AG09319 (cell line): Measurements from ENCODE around the gene SMAD6.

Experiments used
- DNase-seq: peaks from one replicate; pipeline ENCODE4 v3.0.0-alpha.2; 2010; ENCODE audit warnings: low read depth; ENCODE audit errors: extremely low read depth
- TF ChIP-seq, protein P1 (sequence below): IDR thresholded peaks from 2 replicates; pipeline ENCODE4 v1.5.1; 2011; ENCODE audit warnings: low read depth, mild to moderate bottlenecking, inconsistent platforms, low read length, moderate library complexity

The SMAD6 gene

DNA sequence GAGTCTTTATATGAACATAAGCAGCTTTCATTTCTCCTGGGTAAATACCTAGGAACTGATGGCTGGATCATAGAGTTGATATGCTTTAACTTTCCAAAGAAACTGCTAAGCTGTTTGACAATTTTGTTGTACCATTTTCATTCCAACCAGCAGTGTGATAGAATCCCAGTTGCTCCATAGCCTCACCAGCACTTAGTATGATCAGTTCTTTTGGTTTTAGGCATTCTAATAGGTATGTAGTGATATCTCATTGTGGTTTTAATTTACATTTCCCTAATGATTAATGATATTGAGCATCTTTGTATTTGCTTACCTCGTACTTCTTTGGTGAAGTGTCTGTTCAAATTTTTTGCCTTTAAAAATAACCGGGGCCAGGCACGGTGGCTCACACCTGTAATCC is 38.4 kb upstream of the SMAD6 start:
- TF ChIP-seq, protein P1, sequence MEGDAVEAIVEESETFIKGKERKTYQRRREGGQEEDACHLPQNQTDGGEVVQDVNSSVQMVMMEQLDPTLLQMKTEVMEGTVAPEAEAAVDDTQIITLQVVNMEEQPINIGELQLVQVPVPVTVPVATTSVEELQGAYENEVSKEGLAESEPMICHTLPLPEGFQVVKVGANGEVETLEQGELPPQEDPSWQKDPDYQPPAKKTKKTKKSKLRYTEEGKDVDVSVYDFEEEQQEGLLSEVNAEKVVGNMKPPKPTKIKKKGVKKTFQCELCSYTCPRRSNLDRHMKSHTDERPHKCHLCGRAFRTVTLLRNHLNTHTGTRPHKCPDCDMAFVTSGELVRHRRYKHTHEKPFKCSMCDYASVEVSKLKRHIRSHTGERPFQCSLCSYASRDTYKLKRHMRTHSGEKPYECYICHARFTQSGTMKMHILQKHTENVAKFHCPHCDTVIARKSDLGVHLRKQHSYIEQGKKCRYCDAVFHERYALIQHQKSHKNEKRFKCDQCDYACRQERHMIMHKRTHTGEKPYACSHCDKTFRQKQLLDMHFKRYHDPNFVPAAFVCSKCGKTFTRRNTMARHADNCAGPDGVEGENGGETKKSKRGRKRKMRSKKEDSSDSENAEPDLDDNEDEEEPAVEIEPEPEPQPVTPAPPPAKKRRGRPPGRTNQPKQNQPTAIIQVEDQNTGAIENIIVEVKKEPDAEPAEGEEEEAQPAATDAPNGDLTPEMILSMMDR: no peak
- DNase-seq: no peak

DNA sequence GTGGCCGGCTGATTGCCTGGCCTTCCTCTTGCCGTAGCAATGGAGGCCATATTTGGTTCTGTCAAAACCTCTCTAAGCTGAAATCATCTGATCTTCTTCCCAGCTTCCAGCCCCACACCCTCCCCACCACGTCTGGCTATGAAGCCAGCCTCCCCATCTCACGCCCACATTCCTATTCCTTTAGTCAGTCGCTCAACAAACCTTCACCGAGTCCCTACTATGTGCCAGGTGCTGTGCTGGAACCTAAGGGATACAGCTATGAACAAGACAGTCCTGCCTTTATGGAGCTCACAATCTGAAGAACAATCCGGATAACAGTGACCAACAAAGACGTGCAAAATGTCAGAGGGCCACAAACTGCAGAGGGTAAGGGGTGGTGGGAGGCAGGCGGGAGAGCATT is 31.9 kb upstream of the SMAD6 start:
- TF ChIP-seq, protein P1: no peak
- DNase-seq: no peak

GRCh38 chr15:66670762-66671580 is 31.1 kb upstream of the SMAD6 start:
- TF ChIP-seq, protein P1: no peak

DNA sequence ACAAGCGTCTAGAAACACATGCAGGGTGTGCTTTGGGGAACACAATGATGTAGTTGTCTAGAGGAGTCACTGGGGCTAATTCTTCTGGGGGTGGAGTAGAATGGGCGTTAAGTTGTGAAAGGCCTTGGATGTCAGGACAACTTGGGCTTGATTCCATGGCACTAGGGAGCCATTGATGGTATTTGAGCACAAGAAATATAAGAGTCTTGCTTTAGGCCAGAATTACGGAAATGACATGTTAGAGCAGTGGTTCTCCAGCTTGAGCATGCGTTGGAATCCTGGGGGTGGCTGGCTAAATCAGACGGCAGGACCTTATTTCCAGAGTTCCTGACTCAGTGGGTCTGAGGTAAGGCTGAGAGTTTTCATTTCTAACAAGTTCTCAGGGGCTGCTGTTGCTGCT is 29.2 kb upstream of the SMAD6 start:
- no peak for DNase-seq
- TF ChIP-seq, protein P1: no peak

More at GRCh38 chr15:66670762-66671580, 31.1 kb upstream of the SMAD6 start:
- no peak for DNase-seq

DNA sequence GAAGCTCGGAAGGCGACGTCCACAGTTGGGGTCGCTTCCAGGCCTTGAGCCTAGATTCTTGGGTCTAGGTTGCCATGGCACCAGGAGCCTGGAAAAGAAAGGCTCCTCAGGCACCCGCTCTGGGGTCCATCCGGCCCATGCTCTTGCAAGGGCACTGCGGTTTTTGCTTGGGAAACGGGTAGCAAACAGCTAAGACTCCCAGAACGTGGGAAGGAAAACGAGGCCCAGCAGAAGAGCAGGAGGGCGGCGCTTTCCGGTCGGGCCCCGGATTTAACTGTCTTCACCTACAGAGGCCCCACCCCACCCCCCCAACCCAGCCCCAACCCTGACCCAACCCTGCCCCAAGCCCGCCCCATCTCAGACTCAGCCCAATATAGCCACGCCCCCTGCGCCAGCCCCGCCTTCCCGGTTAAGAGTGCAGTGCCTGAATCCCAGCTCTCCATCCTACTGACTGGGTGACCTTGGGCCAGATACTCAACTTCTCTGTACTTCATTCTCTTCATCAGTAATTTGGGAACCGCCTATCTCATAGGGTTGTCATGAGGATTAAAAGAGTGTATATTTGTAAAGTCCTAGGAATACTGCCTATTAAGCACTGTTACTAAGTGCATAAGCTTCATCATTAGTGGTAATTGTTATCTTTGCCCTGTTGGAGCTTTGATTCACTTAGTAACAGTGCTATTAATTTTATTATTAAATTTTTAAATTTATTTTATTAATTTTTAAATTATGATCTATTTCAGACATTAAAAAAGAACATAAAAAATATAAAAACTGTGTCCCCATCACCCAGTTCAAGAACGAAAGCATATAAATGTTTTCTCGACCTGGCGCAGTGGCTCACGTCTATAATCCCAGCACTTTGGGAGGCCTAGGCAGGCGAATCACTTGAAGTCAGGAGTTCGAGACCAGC is 28.4 kb upstream of the SMAD6 start:
- TF ChIP-seq, protein P1: no peak
- no peak for DNase-seq

- no peak for DNase-seq
- TF ChIP-seq, protein P1: no peak
These were observed 27.3 kb upstream of the SMAD6 start for GRCh38 chr15:66674756-66675155.

DNA sequence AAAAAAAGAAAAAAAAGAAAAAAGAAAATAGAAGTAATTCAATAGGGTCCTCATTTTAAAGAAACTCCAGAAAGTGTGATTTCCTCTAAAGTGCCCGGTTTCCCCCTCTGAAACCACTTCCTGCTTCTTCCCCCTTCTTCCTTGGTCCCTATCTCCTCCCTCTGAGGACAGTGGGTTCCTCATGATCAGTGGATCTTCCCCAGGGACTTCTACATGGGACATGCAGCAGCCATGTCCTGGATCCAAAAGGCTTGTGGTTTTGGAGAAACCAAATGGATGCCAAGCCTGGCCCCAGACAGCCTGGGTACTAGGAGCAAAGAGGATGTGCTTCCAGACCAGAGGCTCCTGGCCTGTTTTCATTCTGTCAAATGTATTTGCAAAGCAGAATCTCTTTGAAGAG is 26.6 kb upstream of the SMAD6 start:
- no peak for DNase-seq
- TF ChIP-seq, protein P1: no peak
